ENCODE results near the gene C22orf23.

Gene C22orf23

DNA sequence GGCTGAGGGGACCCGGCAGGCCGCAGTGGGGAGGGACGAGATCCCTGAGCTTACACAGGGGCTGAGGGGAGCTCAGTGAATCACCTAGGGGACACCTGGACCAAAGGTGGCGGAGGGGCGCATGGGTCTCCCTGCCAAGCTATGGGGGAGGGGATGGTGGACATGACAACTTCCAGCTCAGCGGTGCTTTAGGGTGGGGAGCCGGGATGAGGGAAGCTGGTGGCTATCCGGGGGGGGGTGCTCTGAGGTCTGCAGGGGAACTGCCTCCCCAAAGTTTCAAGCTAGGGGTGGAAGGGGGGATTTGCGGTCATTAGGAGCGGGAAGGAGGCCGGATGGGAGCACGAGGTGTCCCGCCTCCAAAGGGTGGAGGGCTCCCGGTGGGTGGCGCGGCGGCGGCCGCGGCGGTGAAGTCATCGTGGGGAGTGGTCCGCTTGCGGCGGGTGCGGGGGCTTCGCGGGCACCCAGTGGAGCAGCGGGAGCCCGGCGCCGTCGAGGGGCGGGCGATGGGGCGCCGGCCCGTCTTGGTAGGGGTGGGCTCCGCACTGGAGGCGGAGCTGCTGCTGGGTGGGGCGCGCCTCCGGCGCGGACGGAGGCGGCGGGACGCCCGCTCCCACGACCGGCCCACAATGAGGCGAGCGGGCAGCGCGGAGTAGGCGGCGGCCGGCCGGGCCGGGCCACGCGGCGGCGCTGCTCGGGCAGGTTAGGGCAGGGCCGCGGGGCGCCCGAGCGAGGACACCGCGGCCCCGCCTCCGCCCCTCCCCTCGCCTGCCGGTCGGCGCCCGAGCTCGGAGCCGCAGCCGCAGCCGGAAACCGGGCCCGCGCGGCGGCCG is 47.7 kb downstream of the C22orf23 start, which contains the start of gene MICALL1:
Gene MICALL1, plus strand, starts transcription at position 764 of the 830 bp plus-strand sequence. CDS start 126 bp downstream, outside the sequence.
- FAIRE-seq = peak; percentile 8
- DNase-seq (ENCODE audit: insufficient read length, low spot score) = peak; percentile 97

DNA sequence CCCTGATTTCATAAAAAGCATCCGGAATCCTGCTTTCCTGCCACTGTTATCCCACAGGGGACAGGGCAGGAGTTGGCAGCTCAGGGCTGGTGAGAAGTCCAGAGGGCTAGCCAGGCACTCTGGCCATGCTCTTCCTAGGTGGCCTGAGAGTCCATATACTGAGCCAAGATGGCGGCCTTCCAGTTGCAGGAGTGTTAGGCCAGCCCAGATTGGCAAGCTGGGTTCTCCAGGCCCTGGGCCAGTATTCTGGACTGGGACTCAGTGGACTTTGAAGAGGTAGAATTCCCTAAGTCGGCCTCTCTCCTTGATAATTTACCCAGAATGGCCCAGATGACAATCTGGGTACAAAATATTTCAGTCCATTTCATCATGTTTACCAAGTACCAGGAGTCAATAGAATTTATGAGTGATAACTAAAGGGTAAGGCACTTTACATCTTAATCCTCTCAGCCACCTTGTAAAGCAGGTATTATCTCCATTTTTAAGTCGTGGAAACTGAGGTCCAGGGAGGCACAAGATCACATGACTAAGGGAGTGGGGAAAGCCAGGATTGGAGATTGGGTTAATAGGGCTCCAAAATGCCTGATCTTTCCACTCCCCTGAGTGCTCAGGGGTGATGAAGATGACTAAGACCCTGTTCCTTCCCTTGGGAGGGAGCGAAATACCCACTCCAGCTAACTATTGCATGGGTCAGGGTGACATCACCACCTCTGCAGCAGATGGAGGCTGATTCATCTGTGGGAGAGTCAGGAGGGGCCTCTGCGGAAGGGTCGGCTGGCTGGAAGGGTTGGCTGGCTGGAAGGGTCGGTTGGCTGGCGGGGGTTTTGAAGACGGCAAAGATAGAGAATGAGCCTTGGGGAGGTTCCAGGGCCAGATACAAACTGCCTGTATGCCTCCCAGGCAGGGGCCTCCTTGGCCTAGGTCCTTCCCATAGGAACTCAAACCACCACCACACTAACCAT is 48.5 kb downstream of the C22orf23 start:
- FAIRE-seq (no peak), DNase-seq (ENCODE audit: insufficient read length, low spot score) (no peak)

DNA sequence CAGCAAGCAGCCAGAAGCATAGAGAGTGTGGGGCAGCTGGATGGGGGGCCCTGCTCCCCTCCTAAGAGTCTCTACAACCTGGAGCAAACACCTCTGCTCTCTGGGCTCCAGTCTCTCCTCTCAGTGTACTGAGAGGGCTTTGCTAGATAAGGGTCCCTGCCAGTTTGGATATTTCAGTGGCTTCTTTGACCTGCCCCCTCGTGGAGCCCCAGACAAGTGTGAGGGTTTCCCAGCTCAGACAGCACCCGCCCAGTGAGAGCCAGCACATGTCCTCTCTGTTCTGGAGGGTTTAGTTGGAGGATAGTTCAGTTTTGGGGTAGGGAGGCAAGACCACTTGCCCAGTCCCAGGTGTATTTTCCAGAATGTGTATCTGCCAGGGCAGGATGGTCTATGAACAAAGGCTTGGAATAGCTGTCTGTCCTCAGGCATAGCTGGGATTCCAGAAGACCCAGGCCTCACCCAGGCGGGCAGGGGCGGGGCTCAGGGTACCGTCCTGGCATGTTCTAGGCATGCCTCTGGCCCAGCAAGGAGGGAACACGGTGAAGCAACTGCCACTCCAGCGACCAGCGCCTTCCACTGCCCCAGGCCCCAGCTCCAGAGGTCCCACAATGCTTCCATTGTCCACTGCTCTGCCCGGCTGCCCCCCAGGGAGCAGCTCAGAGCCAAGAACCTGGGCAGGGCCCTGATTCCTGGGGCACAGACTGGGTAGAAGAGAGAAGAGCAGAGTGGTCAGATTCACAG is 54.8 kb downstream of the C22orf23 start:
- DNase-seq (ENCODE audit: insufficient read length, low spot score) (no peak), FAIRE-seq (no peak)

- FAIRE-seq = no peak
- no peak for DNase-seq (ENCODE audit: insufficient read length, low spot score)
These were observed 55.6 kb downstream of the C22orf23 start for GRCh38 chr22:37897807-37898206.

- DNase-seq (ENCODE audit: insufficient read length, low spot score) (no peak), FAIRE-seq (no peak)
These were observed 56.5 kb downstream of the C22orf23 start for GRCh38 chr22:37896939-37897338.

DNA sequence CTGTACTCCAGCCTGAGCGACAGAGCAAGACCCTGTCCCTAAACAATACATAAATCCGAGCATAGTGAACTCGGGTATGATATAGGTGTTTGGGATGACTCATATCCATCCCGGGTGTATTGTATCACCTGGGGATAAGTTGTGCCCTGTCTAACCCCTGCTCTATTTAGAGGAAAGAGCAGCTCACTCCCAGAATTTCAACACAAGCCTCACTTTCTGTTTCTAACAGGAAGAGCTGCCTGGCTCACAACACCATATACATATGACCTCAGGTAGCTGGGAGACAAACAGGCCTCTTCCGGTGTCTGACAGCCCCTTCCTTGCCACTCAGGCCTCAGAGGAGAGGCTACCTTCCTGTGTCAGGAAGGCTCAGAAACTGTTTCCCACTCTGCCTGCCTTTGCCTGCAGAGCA is 57.2 kb downstream of the C22orf23 start:
- FAIRE-seq = peak; percentile 93
- DNase-seq (ENCODE audit: insufficient read length, low spot score) = peak; percentile 78

GRCh38 chr22:37894939-37895670 is 58.3 kb downstream of the C22orf23 start:
- DNase-seq (ENCODE audit: insufficient read length, low spot score) = no peak
- FAIRE-seq = no peak

GRCh38 chr22:37893583-37893983 is 59.8 kb downstream of the C22orf23 start:
- no peak for DNase-seq (ENCODE audit: insufficient read length, low spot score)
- FAIRE-seq = no peak

Data from GM19239 (cell line).